Neural progenitor cell (in vitro differentiated cells): ENCODE data around the gene ZNHIT6. TPM values are rescaled to one million over a fixed set of nuclear protein-coding genes. Genes with fewer than 3 reads are reported as not detected.

Experiments
- DNase-seq: peaks from one replicate; pipeline ENCODE4 v3.0.0-alpha.2; 2016; ENCODE audit warnings: low spot score
- H2AFZ ChIP-seq: fragments of 200-600 bp; sonication (generic); replicated peaks from 2 replicates; pipeline ENCODE4 v1.6.1; 2016; ENCODE audit warnings: antibody characterized with exemption
- H3F3A ChIP-seq: fragments of 200-600 bp; sonication (generic); 2 replicates; pipeline ENCODE4 v1.6.1; 2016; ENCODE audit warnings: antibody characterized with exemption, low read depth
- H3K27ac ChIP-seq: fragments of 200-600 bp; sonication (generic); 2 replicates; pipeline ENCODE4 v1.5.1; 2016; ENCODE audit warnings: mild to moderate bottlenecking
- H3K27me3 ChIP-seq: fragments of 200-600 bp; sonication (generic); 2 replicates; pipeline ENCODE4 v1.6.1; 2016; ENCODE audit warnings: mild to moderate bottlenecking, moderate library complexity
- H3K36me3 ChIP-seq: fragments of 200-600 bp; sonication (generic); 2 replicates; pipeline ENCODE4 v1.5.1; 2016
- H3K4me1 ChIP-seq: fragments of 200-600 bp; sonication (generic); 2 replicates; pipeline ENCODE4 v1.6.1; 2016; ENCODE audit warnings: mixed run types
- H3K4me2 ChIP-seq: fragments of 200-600 bp; sonication (generic); 2 replicates; pipeline ENCODE4 v1.6.1; 2016
- H3K4me3 ChIP-seq: fragments of 200-600 bp; sonication (generic); 2 replicates; pipeline ENCODE4 v1.5.1; 2016
- H3K79me2 ChIP-seq: fragments of 200-600 bp; sonication (generic); 2 replicates; pipeline ENCODE4 v1.6.1; 2016; ENCODE audit warnings: low read depth
- H3K9ac ChIP-seq: fragments of 200-600 bp; sonication (generic); 2 replicates; pipeline ENCODE4 v1.6.1; 2016
- H3K9me3 ChIP-seq: fragments of 200-600 bp; sonication (generic); 2 replicates; pipeline ENCODE4 v1.5.1; 2016; ENCODE audit warnings: low read depth
- H4K20me1 ChIP-seq: fragments of 200-600 bp; sonication (generic); 2 replicates; pipeline ENCODE4 v1.6.1; 2016; ENCODE audit warnings: low read depth
- H3K27ac Mint-ChIP-seq: 3 replicates; pipeline ENCODE4 v1.8.0; 2021; ENCODE audit warnings: mixed read lengths
- H3K27me3 Mint-ChIP-seq: 2 replicates; pipeline ENCODE4 v1.8.0; 2022; ENCODE audit warnings: low read depth, mild to moderate bottlenecking, inconsistent platforms, moderate library complexity, mixed read lengths; ENCODE audit not compliant: insufficient read depth
- H3K36me3 Mint-ChIP-seq: 3 replicates; pipeline ENCODE4 v1.8.0; 2021; ENCODE audit warnings: mixed read lengths
- H3K4me1 Mint-ChIP-seq: 3 replicates; pipeline ENCODE4 v1.8.0; 2021; ENCODE audit warnings: mixed read lengths
- H3K4me3 Mint-ChIP-seq: 3 replicates; pipeline ENCODE4 v1.8.0; 2021; ENCODE audit warnings: mild to moderate bottlenecking, moderate library complexity, mixed read lengths
- H3K9me3 Mint-ChIP-seq: 3 replicates; pipeline ENCODE4 v1.8.0; 2020; ENCODE audit warnings: mixed read lengths
- EZH2 ChIP-seq: fragments of 200-600 bp; sonication (generic); IDR thresholded peaks from 2 replicates; pipeline ENCODE4 v1.6.1; 2017; ENCODE audit warnings: antibody characterized with exemption, mild to moderate bottlenecking, moderate library complexity
- EZH2phosphoT487 ChIP-seq: fragments of 200-600 bp; sonication (generic); IDR thresholded peaks from 2 replicates; pipeline ENCODE4 v1.6.1; 2017; ENCODE audit warnings: antibody characterized with exemption
- total RNA-seq: library from RNA; depleted of rRNA; stranded (reverse); fragments of >200 nt; gene quantifications from 2 replicates; pipeline ENCODE4 v1.2.3, GENCODE V29; 2015; ENCODE audit warnings: low replicate concordance
- TF ChIP-seq, protein P1 (sequence below): fragments of 200-600 bp; sonication (generic); IDR thresholded peaks from 2 replicates; pipeline ENCODE4 v1.5.1; 2017; ENCODE audit warnings: antibody characterized with exemption, mild to moderate bottlenecking

ZNHIT6 gene
- total RNA-seq, 1 donor from 2014 or later: 22.0 TPM

GRCh38 chr1:85665932-85666331 is 42.3 kb downstream of the ZNHIT6 start:
- Mint-ChIP-seq H3K36me3 (peaks cover 8% of the 10 kb centered on the region), H3K4me3 (no peak overlapping the region), H3K9me3 (no peaks in the 10 kb centered on the region), H3K4me1 (no peaks in the 10 kb centered on the region), H3K27me3 (no peaks in the 10 kb centered on the region), H3K27ac (no peak overlapping the region)
- H3K4me1 ChIP-seq: no peaks in the 10 kb centered on the region
- no peaks in the 10 kb centered on the region for H4K20me1 ChIP-seq
- no peak overlapping the region for H3K4me2 ChIP-seq
- H3K9me3 ChIP-seq: no peaks in the 10 kb centered on the region
- no peak for DNase-seq
- no peak overlapping the region for H3K9ac ChIP-seq
- no peak overlapping the region for H3K4me3 ChIP-seq
- TF ChIP-seq, protein P1, sequence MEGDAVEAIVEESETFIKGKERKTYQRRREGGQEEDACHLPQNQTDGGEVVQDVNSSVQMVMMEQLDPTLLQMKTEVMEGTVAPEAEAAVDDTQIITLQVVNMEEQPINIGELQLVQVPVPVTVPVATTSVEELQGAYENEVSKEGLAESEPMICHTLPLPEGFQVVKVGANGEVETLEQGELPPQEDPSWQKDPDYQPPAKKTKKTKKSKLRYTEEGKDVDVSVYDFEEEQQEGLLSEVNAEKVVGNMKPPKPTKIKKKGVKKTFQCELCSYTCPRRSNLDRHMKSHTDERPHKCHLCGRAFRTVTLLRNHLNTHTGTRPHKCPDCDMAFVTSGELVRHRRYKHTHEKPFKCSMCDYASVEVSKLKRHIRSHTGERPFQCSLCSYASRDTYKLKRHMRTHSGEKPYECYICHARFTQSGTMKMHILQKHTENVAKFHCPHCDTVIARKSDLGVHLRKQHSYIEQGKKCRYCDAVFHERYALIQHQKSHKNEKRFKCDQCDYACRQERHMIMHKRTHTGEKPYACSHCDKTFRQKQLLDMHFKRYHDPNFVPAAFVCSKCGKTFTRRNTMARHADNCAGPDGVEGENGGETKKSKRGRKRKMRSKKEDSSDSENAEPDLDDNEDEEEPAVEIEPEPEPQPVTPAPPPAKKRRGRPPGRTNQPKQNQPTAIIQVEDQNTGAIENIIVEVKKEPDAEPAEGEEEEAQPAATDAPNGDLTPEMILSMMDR: no peak
- TF ChIP-seq EZH2phosphoT487 (no peak), EZH2 (no peak)
- H3K27ac ChIP-seq: no peak overlapping the region
- H3K27me3 ChIP-seq: no peaks in the 10 kb centered on the region
- H3K79me2 ChIP-seq: no peaks in the 10 kb centered on the region
- H3K36me3 ChIP-seq: no peaks in the 10 kb centered on the region
- H3F3A ChIP-seq: peaks cover 5% of the 10 kb centered on the region
- H2AFZ ChIP-seq: no peak overlapping the region

DNA sequence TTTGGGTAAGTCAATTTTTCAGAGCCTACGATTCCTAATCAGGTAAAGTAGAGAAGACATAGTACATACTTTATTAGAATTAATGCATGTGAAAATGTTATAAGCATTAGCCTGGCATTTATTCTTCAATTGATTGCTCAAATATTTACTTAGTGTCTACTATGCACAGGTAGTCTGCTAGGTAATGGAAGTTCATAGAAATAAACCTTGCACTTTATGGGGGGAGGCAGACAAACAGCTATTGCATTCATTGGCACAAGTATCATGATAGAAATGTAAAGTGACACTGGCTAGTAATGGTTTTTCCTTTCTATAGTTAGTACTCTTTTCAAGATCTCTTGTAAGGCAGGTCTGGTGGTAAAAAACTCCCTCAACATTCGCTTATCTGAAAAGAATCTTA is 44.9 kb downstream of the ZNHIT6 start:
- H3K4me3 ChIP-seq: no peak overlapping the region
- H3K79me2 ChIP-seq: no peaks in the 10 kb centered on the region
- Mint-ChIP-seq H3K36me3 (peaks cover 8% of the 10 kb centered on the region), H3K27ac (no peak overlapping the region), H3K9me3 (no peaks in the 10 kb centered on the region), H3K4me1 (no peaks in the 10 kb centered on the region), H3K4me3 (no peak overlapping the region), H3K27me3 (no peaks in the 10 kb centered on the region)
- DNase-seq: no peak
- no peaks in the 10 kb centered on the region for H3K36me3 ChIP-seq
- H3F3A ChIP-seq: peaks cover 5% of the 10 kb centered on the region
- TF ChIP-seq, protein P1: no peak
- TF ChIP-seq EZH2 (no peak), EZH2phosphoT487 (no peak)
- no peaks in the 10 kb centered on the region for H3K9me3 ChIP-seq
- H3K27ac ChIP-seq: no peak overlapping the region
- H4K20me1 ChIP-seq: no peaks in the 10 kb centered on the region
- H3K4me1 ChIP-seq: no peaks in the 10 kb centered on the region
- no peak overlapping the region for H2AFZ ChIP-seq
- H3K9ac ChIP-seq: no peak overlapping the region
- no peaks in the 10 kb centered on the region for H3K27me3 ChIP-seq
- H3K4me2 ChIP-seq: no peak overlapping the region

- H3K4me3 ChIP-seq: no peak overlapping the region
- no peaks in the 10 kb centered on the region for H3K79me2 ChIP-seq
- no peak overlapping the region for H3K27ac Mint-ChIP-seq
- peak; percentile 2 for DNase-seq
- no peaks in the 10 kb centered on the region for H3K27me3 Mint-ChIP-seq
- H3K9ac ChIP-seq: no peak overlapping the region
- TF ChIP-seq, protein P1: peak; percentile 21
- no peak for TF ChIP-seq EZH2
- no peak overlapping the region for H3K4me3 Mint-ChIP-seq
- H3K27me3 ChIP-seq: no peaks in the 10 kb centered on the region
- H3K9me3 ChIP-seq: no peaks in the 10 kb centered on the region
- H2AFZ ChIP-seq: no peak overlapping the region
- H3K4me2 ChIP-seq: no peak overlapping the region
- peaks cover 6% of the 10 kb centered on the region for H3K36me3 Mint-ChIP-seq
- no peaks in the 10 kb centered on the region for H3K9me3 Mint-ChIP-seq
- H4K20me1 ChIP-seq: no peaks in the 10 kb centered on the region
- H3K4me1 Mint-ChIP-seq: no peaks in the 10 kb centered on the region
- no peaks in the 10 kb centered on the region for H3K36me3 ChIP-seq
- H3F3A ChIP-seq: peaks cover 5% of the 10 kb centered on the region
- H3K27ac ChIP-seq: no peak overlapping the region
- no peaks in the 10 kb centered on the region for H3K4me1 ChIP-seq
Measured at GRCh38 chr1:85661767-85662166, 46.5 kb downstream of the ZNHIT6 start.

DNA sequence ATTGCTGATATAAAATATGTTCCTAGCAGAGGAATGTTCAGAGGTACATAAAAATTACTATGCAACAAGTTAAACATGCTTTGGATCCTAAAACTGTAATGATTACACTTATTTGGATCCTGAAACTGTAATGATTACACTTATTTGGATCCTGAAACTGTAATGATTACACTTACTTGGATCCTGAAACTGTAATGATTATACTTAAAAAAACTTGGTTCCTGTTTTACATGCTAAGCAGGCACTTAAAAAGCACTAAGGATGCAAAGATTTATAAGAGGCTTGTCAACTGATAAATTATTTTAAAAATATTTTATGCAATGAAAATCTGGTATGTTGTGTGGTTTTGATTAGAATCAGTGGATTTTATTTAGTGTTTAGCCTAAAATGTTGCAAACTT is 47.7 kb downstream of the ZNHIT6 start:
- no peaks in the 10 kb centered on the region for H3K36me3 ChIP-seq
- peaks cover 6% of the 10 kb centered on the region for H3K36me3 Mint-ChIP-seq
- no peaks in the 10 kb centered on the region for H3K9me3 Mint-ChIP-seq
- no peak overlapping the region for H3K27ac Mint-ChIP-seq
- H3K4me1 Mint-ChIP-seq: no peaks in the 10 kb centered on the region
- TF ChIP-seq, protein P1: no peak
- TF ChIP-seq EZH2 (no peak), EZH2phosphoT487 (no peak)
- H3K9ac ChIP-seq: peak overlapping the region; percentile 21
- no peak overlapping the region for H3K4me3 ChIP-seq
- no peaks in the 10 kb centered on the region for H3K4me1 ChIP-seq
- H3F3A ChIP-seq: peaks cover 5% of the 10 kb centered on the region
- H3K27me3 Mint-ChIP-seq: no peaks in the 10 kb centered on the region
- H3K27me3 ChIP-seq: no peaks in the 10 kb centered on the region
- H3K9me3 ChIP-seq: no peaks in the 10 kb centered on the region
- no peak for DNase-seq
- no peak overlapping the region for H3K27ac ChIP-seq
- H4K20me1 ChIP-seq: no peaks in the 10 kb centered on the region
- no peak overlapping the region for H2AFZ ChIP-seq
- no peaks in the 10 kb centered on the region for H3K79me2 ChIP-seq
- no peak overlapping the region for H3K4me2 ChIP-seq
- no peak overlapping the region for H3K4me3 Mint-ChIP-seq
